Activated T-helper 1 cell treated with Interleukin-2 at 50 U/mL for 16 hours (primary cell): ENCODE data around the gene FGFR3.

Experiments
- DNase-seq: peaks from one replicate; pipeline ENCODE4 v3.0.0-alpha.2; 2020; ENCODE audit warnings: low read depth

The FGFR3 gene

DNA sequence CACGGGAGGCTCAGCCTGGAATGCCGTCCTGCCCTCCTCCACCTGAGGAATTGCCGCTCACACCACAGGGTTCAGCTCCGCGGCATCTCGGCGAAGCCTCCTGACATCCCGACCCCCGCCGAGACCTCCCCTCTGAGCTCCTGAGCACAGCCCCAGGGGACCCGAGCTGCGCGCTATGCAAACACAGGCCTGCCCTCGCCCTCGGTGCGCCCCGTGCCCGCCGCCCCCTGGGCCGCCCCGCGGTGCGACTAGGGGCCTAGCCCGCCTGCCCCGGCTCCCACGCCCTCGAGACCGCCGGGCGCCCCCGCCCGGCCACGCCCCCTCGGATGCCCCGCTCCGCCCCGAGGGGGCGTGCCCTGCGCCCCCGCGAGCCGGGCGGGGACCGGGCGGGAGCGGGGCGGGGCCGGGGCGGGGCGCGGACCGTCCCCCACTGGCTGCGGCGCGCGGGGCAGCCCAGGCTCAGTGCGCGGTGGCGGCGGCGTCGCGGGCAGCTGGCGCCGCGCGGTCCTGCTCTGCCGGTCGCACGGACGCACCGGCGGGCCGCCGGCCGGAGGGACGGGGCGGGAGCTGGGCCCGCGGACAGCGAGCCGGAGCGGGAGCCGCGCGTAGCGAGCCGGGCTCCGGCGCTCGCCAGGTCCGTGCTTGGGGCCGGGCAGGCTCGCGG lies at the start of gene FGFR3:
FGFR3 (plus strand) TSS at position 462 of the 664 bp plus-strand sequence. CDS start 642 bp downstream, outside the sequence.
- DNase-seq = peak; percentile 7

DNA sequence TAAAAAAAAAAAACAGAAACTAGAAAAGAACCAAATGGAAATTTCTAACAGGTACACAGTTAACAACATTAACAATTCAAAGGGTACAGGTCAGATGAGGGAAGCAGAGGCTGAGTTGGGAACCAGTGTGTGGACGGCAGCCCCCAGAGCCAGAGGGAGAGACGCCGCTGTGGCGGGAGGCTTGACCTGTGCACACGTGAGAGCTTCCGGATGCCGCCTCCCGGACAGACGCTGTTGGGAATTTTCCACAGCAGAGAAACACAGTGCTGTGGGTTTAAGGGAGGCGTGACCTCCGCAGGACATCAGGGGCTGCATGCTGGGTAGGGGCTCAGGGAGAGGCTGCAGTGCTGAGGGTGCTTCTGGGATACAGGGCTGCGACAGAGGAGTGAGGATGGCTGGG lies 49.5 kb upstream of the FGFR3 start:
- DNase-seq = no peak

DNA sequence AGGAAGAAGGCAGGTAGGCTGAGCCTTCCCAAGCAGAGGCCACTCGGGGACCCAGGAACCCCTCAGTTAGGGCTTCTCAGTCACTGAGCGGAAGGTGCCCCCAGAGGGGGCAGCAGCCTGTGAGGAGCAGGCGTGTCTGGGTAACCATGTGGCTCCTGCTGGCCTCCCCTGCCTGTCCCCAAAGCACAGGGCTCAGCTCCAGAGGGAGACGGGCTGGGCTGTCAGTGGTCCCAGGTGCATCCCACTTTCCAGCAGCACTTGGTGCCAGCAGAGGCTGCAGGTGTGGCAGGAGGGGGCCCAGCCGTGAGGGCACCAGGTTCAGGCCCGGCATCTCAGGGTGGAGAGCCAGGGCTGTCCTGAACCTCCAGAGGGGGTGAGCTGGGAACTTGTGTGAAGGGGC lies 49.1 kb upstream of the FGFR3 start:
- DNase-seq = no peak

DNA sequence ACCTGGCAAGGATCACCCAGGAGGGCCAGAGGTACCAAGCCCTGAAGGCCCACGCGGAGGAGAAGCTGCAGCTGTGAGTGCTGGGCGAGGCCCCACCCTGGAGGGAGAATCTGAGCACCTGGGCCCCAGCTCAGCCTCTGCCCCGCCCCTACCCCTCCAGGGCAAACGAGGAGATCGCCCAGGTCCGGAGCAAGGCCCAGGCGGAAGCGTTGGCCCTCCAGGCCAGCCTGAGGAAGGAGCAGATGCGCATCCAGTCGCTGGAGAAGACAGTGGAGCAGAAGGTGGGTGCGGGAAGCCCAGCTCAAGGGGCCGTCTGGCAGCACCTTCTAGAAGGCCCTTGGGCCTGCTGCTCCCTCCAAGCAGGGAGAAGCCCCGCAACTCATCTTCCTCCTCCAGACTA lies 48.5 kb upstream of the FGFR3 start:
- DNase-seq = no peak

DNA sequence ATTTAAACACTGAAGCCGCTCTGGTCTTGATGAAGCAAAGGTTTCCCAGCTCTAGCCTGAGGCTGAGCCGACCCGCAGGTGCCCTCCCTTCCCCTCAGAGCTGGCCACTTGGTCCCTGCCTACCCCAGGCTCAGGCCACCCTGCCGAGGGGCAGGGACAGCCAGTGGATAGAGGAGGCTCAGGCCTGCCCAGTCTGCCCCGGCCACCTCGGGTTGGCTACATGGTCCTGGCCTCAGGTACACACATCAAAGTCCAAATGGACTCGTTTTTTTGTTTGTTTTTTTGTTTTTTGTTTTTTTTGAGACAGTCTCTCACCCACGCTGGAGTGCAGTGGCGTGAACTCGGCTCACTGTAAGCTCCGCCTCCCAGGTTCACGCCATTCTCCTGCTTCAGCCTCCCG lies 47.9 kb upstream of the FGFR3 start:
- DNase-seq = no peak

DNA sequence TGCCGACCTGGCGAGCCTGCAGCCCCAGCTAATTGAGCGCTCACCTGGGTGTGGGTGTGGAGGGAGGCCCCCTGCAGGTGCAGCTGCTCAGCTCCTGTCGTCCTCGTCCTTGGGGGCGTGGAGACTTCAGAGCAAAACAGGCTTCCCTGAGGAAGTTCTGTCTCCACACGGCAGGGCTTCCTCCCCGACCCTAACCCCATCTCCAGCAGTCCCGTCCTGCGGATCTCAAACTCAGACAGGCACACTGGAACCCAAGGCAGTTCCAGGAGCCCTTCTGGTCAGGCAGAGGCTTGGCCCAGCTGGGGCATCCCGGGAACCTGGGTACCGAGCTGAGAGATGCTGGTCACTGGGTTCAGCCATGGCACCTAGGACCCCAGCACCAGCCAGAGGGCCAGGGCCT lies 47.4 kb upstream of the FGFR3 start:
- no peak for DNase-seq

DNA sequence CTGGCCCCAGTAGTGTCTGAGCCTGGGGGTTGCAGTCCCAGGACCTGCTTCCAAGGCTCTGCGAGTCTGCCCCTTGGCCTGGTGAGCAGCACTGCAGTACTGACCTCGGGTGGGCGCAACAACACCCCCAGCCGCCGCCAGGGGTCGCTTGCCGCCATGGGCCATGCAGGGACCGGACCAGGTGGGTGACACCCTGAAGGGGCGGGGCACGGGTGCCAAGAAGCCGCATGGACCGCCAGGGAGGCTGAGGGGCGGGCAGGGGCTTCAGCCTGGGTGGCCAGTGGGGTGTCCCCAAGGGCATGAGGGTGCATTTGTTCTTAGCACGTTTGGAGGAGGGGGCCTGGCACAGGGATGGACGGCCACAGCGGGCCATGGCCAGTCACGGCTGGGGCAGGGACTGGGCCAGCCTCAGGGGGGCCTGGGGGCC lies 46.8 kb upstream of the FGFR3 start:
- peak; percentile 56 for DNase-seq

DNA sequence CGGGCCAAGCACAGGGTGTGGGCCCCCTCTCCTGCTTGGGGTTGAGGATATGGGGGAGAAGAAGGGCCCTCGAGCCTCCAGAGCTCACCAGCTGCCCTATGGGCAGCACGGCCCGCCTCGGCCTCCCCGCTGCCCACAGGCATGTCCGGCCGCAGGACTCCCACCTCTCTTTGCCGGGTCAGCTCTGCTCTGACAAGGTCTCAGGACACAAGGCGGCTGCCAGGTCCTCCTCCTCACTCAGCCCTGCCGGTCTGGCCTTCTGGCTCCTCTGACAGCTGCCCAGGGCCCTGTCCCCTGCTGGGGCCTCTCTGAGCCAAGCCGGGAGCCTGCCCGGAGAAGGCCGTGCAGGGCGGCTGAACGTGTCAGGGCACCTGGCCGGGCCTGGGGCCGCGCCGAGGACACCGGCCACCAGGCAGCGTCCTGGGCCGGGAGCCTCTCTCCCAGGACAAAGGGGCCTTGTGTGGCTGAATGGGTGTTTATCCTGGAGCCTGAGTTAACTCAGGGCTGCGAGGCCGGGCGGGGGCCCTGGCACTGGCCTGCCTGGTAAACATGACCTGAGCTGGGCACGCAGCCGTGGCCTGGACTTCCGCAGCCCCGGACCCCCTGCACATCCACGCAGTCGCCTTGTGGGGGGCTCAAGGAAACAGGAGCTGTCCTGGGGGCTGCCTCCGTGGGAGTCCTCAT lies 46.0 kb upstream of the FGFR3 start:
- no peak for DNase-seq

DNA sequence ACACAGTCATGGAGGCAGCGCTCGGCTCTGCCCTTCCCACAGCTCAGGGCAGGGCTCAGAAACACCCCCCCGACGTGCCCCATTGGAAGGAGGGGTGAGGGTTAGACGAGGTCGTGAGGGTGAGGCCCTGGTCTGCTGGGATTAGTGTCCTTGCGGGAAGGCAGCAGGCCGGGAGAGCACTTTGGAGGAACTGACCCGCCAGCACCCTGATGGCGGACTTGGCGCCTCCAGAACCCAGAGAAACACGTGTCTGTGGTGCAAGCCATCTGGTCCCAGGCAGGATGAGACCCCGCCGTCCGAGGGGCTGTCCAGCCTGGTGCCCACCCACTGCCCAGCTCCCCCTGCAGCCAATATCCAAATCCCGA lies 45.5 kb upstream of the FGFR3 start:
- no peak for DNase-seq

DNA sequence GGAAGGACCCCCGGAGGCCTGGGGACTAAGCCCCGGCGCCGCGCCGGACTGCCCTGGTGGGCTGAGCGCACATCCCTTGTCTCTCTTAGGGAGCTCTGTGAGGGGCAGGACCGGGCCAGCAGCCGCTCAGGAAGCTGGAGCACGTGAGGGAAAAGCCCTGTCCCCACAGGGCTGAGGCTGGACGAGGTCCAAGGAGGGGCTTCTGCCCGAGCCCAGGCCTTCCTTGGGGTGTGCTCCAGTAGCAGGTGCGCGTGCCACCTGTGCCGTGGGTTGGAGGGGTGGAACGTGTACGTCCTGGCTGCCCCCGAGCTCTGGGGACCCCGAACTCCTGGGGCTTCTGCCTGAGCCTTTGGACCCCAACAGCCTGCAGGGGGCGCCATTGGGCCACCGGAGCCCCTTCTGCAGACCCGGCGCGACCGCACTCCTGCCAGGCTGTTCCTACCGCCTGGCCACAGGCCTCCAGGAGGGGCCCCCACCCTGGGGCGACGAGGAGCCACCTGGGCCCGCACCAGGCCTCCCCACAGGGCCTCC lies 44.6 kb upstream of the FGFR3 start:
- peak; percentile 63 for DNase-seq

DNA sequence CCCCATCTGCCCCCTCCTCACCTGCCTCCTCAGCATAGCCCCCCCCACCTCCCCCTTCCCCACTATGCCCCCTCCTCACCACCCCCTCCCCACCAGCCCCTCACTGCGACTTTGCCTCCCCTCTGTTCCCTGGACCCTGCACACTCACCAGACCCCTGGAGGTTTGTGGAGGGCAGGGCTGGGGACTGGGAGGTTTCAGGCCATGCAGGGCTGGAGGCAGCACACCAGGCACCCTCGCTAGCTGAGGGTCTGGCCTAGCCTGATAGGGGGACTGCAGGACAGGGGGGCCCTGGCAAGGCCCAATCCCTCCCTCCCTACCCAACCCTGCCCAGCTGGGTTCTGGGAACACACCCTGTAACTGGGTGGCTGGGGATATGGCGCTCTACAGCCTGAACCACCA lies 43.7 kb upstream of the FGFR3 start:
- DNase-seq = no peak

DNA sequence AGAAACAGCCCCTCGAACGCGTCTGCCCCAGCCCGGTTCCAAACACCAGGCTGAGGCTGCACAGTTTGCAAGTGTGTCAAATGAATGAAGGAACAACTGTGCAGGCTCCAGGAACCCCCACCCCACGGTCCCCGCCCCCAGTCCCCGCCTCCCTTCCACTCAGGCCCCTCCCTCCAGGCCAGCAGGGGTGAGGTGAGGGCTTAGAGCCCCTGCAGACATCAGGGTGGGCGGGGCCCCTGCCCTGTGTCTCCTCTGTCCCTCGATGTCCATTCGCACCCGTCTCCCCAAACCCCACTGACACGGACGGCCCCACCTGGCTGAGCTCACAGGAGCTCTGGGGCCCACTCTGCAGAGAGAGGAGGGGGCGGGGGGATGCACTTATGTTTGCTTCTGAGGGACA lies 43.3 kb upstream of the FGFR3 start:
- DNase-seq = no peak

DNA sequence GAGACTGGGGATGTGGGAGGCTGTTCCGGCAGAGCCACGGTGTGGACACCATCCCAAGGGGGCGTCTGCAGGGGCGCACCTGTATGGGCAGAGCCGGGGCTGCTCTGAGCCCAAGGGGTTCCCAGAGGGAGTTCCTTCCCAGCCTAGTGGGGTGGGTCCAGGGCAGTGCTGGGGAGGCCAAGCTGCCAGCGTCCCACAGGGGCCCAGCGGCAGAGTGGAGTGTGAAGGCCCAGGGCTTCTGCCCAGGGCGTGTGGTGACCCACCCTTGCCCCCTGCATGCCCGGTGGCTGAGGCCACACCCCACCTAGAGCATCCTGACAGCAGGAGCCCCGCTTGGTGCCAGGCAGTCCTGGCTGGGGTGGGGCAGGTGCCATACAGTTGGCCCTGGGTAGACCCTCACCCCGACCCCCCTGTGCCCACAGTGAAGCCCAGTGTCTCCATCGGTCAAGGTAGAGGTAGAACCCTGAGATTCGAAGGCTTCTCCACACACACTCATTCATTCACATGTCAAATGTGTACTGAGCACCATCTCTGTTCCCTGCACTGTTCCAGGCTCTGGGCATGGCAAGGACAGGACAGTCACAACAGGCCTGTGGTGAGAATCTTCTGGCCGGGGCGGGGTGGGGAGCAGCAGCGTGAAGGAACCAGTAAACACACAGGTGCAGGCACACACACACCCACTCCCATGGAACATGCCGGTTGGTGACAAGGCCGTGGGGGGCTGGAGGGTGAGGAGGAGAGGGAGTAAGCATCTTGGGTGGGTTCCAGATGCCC lies 42.5 kb upstream of the FGFR3 start:
- no peak for DNase-seq

DNA sequence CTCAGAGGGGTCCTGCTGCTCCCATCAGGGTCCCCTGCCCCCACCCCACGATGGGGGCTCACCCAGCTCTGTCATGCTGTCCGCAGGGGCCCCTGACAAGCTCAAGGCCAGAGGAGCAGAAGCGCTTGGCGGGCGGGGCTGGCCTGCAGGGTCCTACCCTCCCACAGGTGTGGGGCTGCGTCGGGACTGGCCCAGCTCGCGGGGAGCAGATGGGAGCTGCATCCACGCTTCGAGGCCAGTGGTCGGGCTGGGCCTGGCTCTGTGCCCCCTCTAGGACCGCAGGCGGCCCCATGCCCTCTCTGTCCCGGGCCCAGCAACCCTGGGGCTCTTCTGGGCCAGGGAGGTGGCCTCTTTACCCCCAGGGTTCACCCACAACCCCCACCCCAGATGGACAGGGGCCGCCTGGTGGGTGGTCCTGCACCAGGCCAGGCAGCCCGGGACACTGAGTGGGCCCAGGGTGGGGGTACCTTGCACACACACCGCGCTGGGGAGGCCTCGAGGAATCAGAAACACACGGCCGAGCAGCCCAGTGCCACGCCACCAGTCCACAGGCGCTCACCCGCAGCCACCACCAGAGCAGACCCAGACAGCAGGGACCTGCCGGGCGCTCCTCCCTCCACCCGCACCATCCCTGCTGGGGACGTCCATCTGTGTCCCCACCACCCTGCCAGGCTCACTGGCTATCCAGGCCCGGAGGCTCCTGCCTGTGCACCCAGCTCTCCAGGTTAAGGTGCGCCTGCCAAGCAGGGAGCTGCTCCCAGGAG lies 41.8 kb upstream of the FGFR3 start:
- no peak for DNase-seq

DNA sequence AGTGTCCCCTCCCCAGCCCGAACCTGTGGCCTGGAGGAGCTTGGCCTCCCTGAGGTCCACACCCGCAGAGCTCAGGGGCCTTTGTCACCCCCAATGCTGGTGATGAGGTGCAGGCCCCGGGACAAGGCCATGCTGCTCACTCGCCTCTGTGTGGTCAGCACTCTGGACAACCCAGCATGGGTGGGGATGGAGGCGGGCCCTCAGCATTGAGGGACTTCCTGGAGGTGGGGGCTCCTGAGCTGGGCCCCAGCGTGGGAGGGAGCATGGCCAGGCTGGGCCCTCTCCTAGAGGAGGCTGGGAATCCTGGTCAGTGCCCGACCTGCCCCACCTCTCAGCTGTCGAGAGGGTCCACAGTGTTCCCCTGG lies 41.2 kb upstream of the FGFR3 start:
- no peak for DNase-seq

DNA sequence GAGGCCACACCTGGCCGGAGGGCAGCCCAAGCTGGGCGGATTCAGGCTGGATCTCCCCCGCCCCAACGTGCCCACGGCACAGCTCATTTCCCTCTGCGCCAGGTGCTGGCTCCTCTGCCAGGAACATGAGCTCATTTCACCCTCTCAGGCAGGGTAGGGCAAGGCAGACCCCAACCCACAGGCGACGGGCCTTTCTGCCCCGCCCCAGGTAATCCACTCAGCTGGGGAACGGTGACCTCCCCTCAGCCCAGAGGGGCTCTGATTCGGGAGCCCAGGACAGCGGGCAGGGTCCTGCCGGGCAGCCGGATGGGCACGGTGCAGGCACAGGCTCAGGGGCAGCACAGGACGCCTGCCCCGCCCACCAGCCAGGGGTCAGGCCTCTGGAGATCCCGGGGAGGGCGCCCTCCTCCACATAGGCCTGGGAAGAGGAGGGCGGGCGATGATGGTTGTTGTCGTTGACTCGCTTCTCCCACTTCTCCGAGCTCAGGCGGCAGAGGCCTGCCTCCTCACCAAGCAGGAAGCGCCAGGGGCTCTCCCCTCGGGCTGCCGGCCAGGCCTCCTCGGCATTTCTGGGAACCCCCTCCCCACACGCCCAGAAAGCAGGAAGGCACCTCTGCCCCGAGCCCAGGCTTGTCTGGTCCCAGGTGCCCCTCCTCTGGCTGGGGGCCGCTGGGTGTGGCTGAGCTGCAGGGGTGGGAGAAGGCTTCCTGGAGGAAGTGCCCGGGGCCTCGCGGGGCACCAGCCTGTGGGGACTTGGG lies 40.6 kb upstream of the FGFR3 start:
- no peak for DNase-seq

DNA sequence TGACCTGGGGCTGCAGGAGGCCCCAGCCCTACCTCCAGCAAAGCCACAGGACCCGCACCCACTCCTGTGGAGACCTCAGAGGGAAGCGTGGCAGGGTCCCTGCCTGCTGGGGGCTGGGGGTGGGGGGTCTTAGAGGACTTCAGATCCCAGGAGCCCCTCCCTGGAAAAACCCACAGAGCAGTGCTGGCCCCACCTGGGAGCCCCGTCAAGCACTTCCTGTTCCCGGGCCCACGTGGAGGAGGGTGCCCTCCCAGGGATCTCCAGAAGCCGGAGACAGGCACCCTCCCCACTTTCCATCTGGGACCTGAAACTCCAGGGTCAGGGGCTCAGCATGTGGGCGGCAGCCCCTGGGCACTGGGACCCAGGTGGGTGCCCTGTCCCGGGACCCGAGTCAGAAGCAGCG lies 39.8 kb upstream of the FGFR3 start:
- no peak for DNase-seq

DNA sequence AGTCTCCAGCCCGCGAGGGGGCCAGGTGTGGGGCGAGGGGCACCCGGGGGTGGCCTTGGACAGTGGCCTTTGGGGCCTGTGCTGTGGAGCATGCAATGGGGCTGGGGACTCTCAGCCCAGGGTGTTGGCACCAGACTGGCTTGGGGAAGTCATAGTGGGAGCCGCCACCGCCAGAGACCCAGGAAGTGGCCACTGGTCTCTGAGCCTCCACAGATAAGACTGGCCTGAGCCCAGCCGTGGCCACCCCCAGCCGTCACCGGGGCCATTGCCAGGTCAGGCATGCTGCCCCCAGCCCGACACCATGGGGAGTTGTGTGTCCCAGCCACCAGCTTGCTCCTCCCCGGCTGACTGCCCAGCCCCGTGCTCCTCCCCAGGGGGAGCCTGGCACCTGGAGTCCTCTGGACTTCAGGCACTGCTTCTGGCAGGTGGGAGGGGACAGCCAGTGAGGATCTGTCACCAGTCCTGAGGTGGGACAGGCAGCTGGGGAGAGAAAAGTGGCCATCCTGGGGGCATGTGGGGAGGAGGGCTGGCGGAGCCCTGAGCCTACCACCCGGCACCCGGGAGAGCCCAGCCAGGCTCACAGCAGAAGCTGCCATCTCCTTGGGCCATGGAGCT lies 39.3 kb upstream of the FGFR3 start:
- no peak for DNase-seq

DNA sequence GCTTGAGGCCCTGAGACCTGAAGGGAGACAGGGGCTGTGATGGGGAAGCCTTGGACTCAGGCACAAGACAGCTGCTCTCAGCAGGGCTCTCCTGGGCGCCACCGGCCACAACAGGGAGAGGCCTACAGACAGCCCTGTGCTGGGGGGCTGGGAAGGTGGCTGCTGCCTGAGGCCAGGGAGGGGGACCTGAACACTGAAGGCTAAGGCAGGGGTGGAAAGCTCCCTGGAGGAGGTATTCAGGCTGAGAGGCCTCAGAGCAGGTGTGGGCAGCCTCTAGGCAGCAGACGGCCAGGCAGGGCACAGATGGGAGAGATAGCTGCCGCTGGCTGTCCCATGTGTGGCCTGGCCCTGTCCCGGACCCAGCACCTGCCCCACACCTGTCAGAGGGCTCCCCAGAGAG lies 38.8 kb upstream of the FGFR3 start:
- no peak for DNase-seq

DNA sequence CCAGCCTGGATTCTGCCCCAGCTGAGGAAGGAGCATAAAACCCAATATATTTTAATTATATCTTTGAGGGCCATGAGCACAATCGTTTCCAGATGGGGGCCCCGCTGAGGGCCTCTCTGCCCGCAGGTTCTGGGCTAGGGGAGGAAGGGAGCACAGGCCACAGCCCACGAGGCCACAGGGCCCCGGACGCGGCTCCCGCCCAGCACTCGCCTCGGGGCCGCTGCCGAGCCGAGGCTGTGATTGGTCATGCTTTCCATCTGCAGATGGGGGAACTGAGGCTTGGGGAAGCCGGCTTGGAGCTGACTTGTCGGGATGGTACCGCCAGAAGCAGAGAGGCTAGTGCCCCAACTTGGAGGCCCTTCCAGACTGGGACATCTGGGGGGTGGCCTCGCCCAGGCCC lies 37.8 kb upstream of the FGFR3 start:
- no peak for DNase-seq

DNA sequence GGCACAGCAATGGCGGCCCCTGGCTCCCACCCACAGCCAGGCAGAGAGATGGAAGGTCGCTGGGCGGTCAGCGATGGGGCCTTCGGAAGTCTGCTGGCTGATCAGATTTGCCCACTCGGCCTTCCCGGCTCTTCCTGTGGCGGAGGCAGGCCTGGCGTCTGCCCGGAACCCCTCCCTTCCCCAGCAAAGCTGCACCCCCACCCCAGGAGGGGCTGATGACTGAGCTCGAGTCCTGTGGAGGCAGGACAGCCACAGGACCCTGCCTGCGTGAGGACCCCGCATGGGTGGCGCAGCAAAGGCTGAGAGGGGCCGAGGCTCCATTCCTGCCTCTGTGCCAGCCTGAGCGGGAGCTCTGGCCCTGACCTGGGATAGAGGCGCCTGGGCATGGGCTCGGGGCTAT lies 37.0 kb upstream of the FGFR3 start:
- no peak for DNase-seq
